GM20431 (cell line): ENCODE measurements around the gene GAS2L3.

ENCODE experiments used
- in situ Hi-C: fragments of 300-500 bp; cut with MseI, MboI; formaldehyde crosslinking; loops from one replicate; pipeline ENCODE4 v1.15.0; 2020; ENCODE audit warnings: low sequenced_read_pairs; ENCODE audit not compliant: unreplicated experiment

Gene GAS2L3

GRCh38 chr12:100651694-100652093 lies 78.2 kb downstream of the GAS2L3 start:
- in situ Hi-C loops, result no loop called here

- in situ Hi-C loops, result no loop called here
Measured at GRCh38 chr12:100652488-100652887, 79.0 kb downstream of the GAS2L3 start.

- in situ Hi-C loops, result no loop called here
Measured at GRCh38 chr12:100656141-100656540, 82.7 kb downstream of the GAS2L3 start.

GRCh38 chr12:100656856-100657255 lies 83.4 kb downstream of the GAS2L3 start:
- in situ Hi-C loops, result no loop called here

- in situ Hi-C loops, result no loop called here
Measured at GRCh38 chr12:100661300-100661951, 87.9 kb downstream of the GAS2L3 start.

- in situ Hi-C loops, result no loop called here
Measured at GRCh38 chr12:100666588-100666987, 93.1 kb downstream of the GAS2L3 start.

GRCh38 chr12:100668945-100669536 lies 95.6 kb downstream of the GAS2L3 start:
- in situ Hi-C loops, result no loop called here

- in situ Hi-C loops, result no loop called here
Measured at GRCh38 chr12:100669922-100670321, 96.4 kb downstream of the GAS2L3 start.

- in situ Hi-C loops, result no loop called here
Measured at GRCh38 chr12:100671396-100672074, 98.1 kb downstream of the GAS2L3 start.

- in situ Hi-C loops, result no loop called here
Measured at GRCh38 chr12:100672075-100672592, 98.7 kb downstream of the GAS2L3 start.

- in situ Hi-C loops, result no loop called here
Measured at GRCh38 chr12:100674036-100674888, 100.8 kb downstream of the GAS2L3 start.
